Measurements from ENCODE around the gene ACSF2. TPM values are rescaled to one million over a fixed set of nuclear protein-coding genes. Genes with fewer than 3 reads are reported as not detected.
A peak's percentile ranks its signal among the peaks of the same experiment; 100 is the strongest.

Gene ACSF2
- total and polyA plus RNA-seq, 2 of the 13 experiments (the other 11 are each of a cell fraction or from before 2014, with no cell fraction given) = 87.3 to 109 TPM

- TF ChIP-seq, protein P1, sequence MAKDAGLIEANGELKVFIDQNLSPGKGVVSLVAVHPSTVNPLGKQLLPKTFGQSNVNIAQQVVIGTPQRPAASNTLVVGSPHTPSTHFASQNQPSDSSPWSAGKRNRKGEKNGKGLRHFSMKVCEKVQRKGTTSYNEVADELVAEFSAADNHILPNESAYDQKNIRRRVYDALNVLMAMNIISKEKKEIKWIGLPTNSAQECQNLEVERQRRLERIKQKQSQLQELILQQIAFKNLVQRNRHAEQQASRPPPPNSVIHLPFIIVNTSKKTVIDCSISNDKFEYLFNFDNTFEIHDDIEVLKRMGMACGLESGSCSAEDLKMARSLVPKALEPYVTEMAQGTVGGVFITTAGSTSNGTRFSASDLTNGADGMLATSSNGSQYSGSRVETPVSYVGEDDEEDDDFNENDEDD (CRISPR knock-in tag; IDR thresholded peaks at IDR 0.05; ENCODE audit: borderline replicate concordance) = no peak; the same call in 1 of the 2 replicates
- TF ChIP-seq, protein P2, sequence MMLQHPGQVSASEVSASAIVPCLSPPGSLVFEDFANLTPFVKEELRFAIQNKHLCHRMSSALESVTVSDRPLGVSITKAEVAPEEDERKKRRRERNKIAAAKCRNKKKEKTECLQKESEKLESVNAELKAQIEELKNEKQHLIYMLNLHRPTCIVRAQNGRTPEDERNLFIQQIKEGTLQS (CRISPR knock-in tag; IDR thresholded peaks at IDR 0.05) = peak; percentile 62; the same call in 1 of the 2 replicates
- peak; percentile 74; the same call in 1 of the 2 replicates for TF ChIP-seq NFIC (IDR thresholded peaks at IDR 0.05; ENCODE audit: low read length)
- TF ChIP-seq, protein P3, sequence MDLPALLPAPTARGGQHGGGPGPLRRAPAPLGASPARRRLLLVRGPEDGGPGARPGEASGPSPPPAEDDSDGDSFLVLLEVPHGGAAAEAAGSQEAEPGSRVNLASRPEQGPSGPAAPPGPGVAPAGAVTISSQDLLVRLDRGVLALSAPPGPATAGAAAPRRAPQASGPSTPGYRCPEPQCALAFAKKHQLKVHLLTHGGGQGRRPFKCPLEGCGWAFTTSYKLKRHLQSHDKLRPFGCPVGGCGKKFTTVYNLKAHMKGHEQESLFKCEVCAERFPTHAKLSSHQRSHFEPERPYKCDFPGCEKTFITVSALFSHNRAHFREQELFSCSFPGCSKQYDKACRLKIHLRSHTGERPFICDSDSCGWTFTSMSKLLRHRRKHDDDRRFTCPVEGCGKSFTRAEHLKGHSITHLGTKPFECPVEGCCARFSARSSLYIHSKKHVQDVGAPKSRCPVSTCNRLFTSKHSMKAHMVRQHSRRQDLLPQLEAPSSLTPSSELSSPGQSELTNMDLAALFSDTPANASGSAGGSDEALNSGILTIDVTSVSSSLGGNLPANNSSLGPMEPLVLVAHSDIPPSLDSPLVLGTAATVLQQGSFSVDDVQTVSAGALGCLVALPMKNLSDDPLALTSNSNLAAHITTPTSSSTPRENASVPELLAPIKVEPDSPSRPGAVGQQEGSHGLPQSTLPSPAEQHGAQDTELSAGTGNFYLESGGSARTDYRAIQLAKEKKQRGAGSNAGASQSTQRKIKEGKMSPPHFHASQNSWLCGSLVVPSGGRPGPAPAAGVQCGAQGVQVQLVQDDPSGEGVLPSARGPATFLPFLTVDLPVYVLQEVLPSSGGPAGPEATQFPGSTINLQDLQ (CRISPR knock-in tag; IDR thresholded peaks at IDR 0.05) = no peak
- TF ChIP-seq, protein P4, sequence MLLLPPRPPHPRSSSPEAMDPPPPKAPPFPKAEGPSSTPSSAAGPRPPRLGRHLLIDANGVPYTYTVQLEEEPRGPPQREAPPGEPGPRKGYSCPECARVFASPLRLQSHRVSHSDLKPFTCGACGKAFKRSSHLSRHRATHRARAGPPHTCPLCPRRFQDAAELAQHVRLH (CRISPR knock-in tag; IDR thresholded peaks at IDR 0.05; ENCODE audit: borderline replicate concordance, low read depth) = peak; percentile 75; the same call in 1 of the 2 replicates
- TF ChIP-seq IKZF1 (IDR thresholded peaks at IDR 0.05) = no peak
- no peak for TF ChIP-seq ZFAT (CRISPR knock-in tag; conservative IDR thresholded peaks at IDR 0.05)
- TF ChIP-seq KDM1A (CRISPR knock-in tag; IDR thresholded peaks at IDR 0.05) = peak; percentile 54
- peak; percentile 35; the same call in 1 of the 2 replicates for TF ChIP-seq ZNF7 (CRISPR knock-in tag; IDR thresholded peaks at IDR 0.05)
- TF ChIP-seq YEATS4 (CRISPR knock-in tag; IDR thresholded peaks at IDR 0.05; ENCODE audit: borderline replicate concordance) = peak; percentile 87; the same call in 1 of the 2 replicates
- no peak for TF ChIP-seq MZF1 (CRISPR knock-in tag; IDR thresholded peaks at IDR 0.05; ENCODE audit: borderline replicate concordance)
- TF ChIP-seq ISL2 (CRISPR knock-in tag; IDR thresholded peaks at IDR 0.05) = peak; percentile 87
- peak; percentile 37; the same call in 1 of the 2 replicates for TF ChIP-seq ZNF678 (CRISPR knock-in tag; IDR thresholded peaks at IDR 0.05)
- TF ChIP-seq ZUFSP (CRISPR knock-in tag; IDR thresholded peaks at IDR 0.05; ENCODE audit: borderline replicate concordance) = no peak
- peak; percentile 95 for TF ChIP-seq RARA (CRISPR knock-in tag; IDR thresholded peaks at IDR 0.05)
- TF ChIP-seq UBTF (CRISPR knock-in tag; IDR thresholded peaks at IDR 0.05) = peak; percentile 59; the same call in 1 of the 2 replicates
- peak; percentile 90 for TF ChIP-seq ZMYM4 (CRISPR knock-in tag; IDR thresholded peaks at IDR 0.05)
- peak; percentile 80; the same call in 1 of the 2 replicates for TF ChIP-seq GTF3A (CRISPR knock-in tag; conservative IDR thresholded peaks at IDR 0.05)
- no peak for TF ChIP-seq ADNP (CRISPR knock-in tag; IDR thresholded peaks at IDR 0.05)
Measured at GRCh38 chr17:50428831-50429424, 2.9 kb downstream of the ACSF2 start (continued).

Data from HepG2 (cell line).